HG03342 (cell line): ENCODE measurements around the gene TINCR.

Experiments
- ATAC-seq: cut with Tn5 transposase; IDR thresholded peaks from one replicate; pipeline ENCODE4 v1.9.1; 2021; ENCODE audit warnings: mild to moderate bottlenecking, moderate library complexity; ENCODE audit not compliant: unreplicated experiment

The TINCR gene

GRCh38 chr19:5590151-5590864 is 22.6 kb upstream of the TINCR start:
- ATAC-seq, result no peak

GRCh38 chr19:5588906-5589676 is 21.3 kb upstream of the TINCR start:
- ATAC-seq, result no peak

- ATAC-seq, result no peak
These were observed 20.7 kb upstream of the TINCR start for GRCh38 chr19:5588441-5588840.

GRCh38 chr19:5587661-5588060 is 19.9 kb upstream of the TINCR start:
- ATAC-seq, result no peak

GRCh38 chr19:5587071-5587455 is 19.3 kb upstream of the TINCR start:
- ATAC-seq, result no peak

GRCh38 chr19:5586300-5587070 is 18.7 kb upstream of the TINCR start:
- ATAC-seq, result no peak

- ATAC-seq, result no peak
These were observed 17.9 kb upstream of the TINCR start for GRCh38 chr19:5585461-5586299.

GRCh38 chr19:5580161-5580571 is 12.4 kb upstream of the TINCR start:
- ATAC-seq, result no peak

GRCh38 chr19:5579697-5580096 is 11.9 kb upstream of the TINCR start:
- ATAC-seq, result no peak

- ATAC-seq, result no peak
These were observed 11.5 kb upstream of the TINCR start for GRCh38 chr19:5579286-5579685.

GRCh38 chr19:5578097-5578846 is 10.5 kb upstream of the TINCR start:
- ATAC-seq, result no peak

GRCh38 chr19:5575590-5575989 is 7.8 kb upstream of the TINCR start:
- no peak for ATAC-seq

- no peak for ATAC-seq
These were observed 5.0 kb upstream of the TINCR start for GRCh38 chr19:5572556-5573286.

GRCh38 chr19:5571777-5572176 is 4.0 kb upstream of the TINCR start:
- ATAC-seq, result no peak

GRCh38 chr19:5567970-5568407 is 236 bp upstream of the TINCR start:
- ATAC-seq, result no peak

GRCh38 chr19:5564930-5565329 is 2.8 kb downstream of the TINCR start:
- ATAC-seq, result no peak

GRCh38 chr19:5563935-5564612 is 3.7 kb downstream of the TINCR start:
- ATAC-seq, result no peak

GRCh38 chr19:5563008-5563431 is 4.7 kb downstream of the TINCR start:
- no peak for ATAC-seq

- no peak for ATAC-seq
These were observed 5.5 kb downstream of the TINCR start for GRCh38 chr19:5562280-5562679.
